Measurements from ENCODE around the gene ZMAT5.

Gene ZMAT5

DNA sequence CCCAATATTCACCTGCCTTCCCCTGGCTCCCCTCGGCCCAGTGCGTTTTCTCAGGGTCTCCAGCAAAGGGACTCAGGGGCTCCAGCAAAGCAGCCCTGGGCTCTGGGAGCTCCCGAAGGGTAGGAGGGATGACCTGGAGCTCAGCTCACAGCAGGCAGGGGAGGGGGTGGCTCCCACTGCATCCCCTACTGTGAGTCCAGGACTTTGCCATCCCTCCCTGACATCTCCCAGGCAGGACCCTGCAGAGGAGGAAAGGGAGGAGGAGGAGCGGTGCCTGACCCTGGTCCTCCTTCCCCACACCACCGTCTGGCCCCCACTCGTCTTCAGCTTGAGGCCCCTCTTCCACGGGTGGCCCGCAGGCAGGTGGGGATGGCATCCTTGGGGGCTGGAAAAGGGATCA, 42.0 kb downstream of the ZMAT5 start:
- H3K27ac ChIP-seq (ENCODE audit: low read depth, low read length): no peak overlapping the region
- no peaks in the 10 kb centered on the region for H3K36me3 ChIP-seq (ENCODE audit: insufficient read depth, low read length)
- no peaks in the 10 kb centered on the region for H3K9me3 ChIP-seq (ENCODE audit: low read length)
- H3K4me1 ChIP-seq (ENCODE audit: insufficient read depth, low read length): no peaks in the 10 kb centered on the region
- H3K9ac ChIP-seq (ENCODE audit: low read length): no peak overlapping the region
- H3K4me3 ChIP-seq (ENCODE audit: low read depth in 1 of 2, low read length in 2 of 2): no peak overlapping the region
- peaks cover 0 to 23% of the 10 kb centered on the region in 2 donors for H3K27me3 ChIP-seq (ENCODE audit: control insufficient read depth in 1 of 2, insufficient read depth in 2 of 2, low read length in 2 of 2)

DNA sequence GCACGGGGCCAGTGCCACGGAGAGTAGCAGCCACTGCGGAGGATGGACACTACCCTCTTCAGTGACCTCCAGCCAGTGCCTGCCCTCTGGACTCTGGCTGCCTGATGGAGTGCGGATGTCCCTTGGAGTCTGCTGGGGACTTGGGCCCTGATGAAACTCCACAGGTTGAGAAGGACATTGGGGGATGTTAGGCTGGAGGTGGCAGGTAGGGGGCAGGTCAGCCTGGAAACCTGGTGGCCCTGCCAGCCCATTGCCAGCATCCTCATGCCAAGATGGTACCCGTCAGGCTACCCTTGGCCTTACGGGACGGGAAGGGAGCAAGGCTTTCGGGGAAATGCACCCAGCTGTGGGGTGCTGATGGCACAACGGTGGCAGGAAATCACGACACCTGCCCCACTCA, 43.0 kb downstream of the ZMAT5 start:
- Histone ChIP-seq H3K4me3 (ENCODE audit: low read depth in 1 of 2, low read length in 2 of 2) (no peak overlapping the region), H3K9me3 (ENCODE audit: low read length) (no peaks in the 10 kb centered on the region), H3K27ac (ENCODE audit: low read depth, low read length) (no peak overlapping the region), H3K36me3 (ENCODE audit: insufficient read depth, low read length) (no peaks in the 10 kb centered on the region), H3K9ac (ENCODE audit: low read length) (no peak overlapping the region), H3K27me3 (ENCODE audit: control insufficient read depth in 1 of 2, insufficient read depth in 2 of 2, low read length in 2 of 2) (peaks cover 9 to 32% of the 10 kb centered on the region in 2 donors), H3K4me1 (ENCODE audit: insufficient read depth, low read length) (no peaks in the 10 kb centered on the region)

DNA sequence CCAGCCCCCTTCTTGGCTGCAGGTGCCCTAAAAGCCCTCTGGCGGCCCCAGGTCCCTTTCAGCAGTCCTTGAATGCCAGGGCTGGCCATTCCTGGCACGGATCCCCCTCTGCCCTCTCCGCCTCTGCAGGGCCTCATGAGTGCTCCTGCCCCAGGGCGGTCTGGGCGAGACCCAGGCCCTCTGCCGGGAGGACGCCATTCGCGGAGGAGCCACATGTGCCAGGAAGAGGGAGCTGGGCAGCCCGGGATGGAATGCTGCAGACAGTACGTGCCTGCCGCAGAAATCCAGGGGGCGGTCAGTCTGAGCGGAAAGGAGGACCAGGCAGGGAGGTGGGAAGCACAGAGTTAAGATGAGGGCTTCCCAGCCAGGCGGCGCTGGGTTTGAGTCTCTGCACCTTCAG, 44.2 kb downstream of the ZMAT5 start:
- Histone ChIP-seq H3K27ac (ENCODE audit: low read depth, low read length) (no peak overlapping the region), H3K36me3 (ENCODE audit: insufficient read depth, low read length) (no peaks in the 10 kb centered on the region), H3K9ac (ENCODE audit: low read length) (no peak overlapping the region), H3K9me3 (ENCODE audit: low read length) (no peaks in the 10 kb centered on the region), H3K4me3 (ENCODE audit: low read depth in 1 of 2, low read length in 2 of 2) (no peak overlapping the region), H3K4me1 (ENCODE audit: insufficient read depth, low read length) (no peaks in the 10 kb centered on the region), H3K27me3 (ENCODE audit: control insufficient read depth in 1 of 2, insufficient read depth in 2 of 2, low read length in 2 of 2) (peaks cover 13 to 38% of the 10 kb centered on the region in 2 donors)

DNA sequence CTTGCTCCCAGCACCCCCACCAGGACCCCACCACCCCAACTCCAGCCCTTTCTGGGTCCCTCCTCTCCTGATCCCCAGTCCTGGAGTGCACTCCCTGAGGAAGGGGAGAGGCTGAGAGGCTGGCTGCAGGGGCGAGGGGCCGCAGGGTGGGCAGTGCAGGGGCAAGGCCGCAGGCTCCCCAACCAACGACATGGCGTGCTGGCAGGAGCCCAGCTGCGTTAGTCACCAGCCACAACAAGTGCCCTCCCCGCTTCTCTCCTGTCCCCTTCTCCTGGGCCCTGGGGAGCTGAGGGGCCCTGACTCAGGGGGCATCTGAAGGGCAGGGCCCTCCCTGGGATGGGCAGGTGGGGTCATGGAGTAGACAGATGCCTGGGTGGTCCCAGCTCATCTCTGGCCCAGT, 44.7 kb downstream of the ZMAT5 start:
- Histone ChIP-seq H3K4me1 (ENCODE audit: insufficient read depth, low read length) (no peaks in the 10 kb centered on the region), H3K27ac (ENCODE audit: low read depth, low read length) (no peak overlapping the region), H3K9ac (ENCODE audit: low read length) (no peak overlapping the region), H3K9me3 (ENCODE audit: low read length) (no peaks in the 10 kb centered on the region), H3K36me3 (ENCODE audit: insufficient read depth, low read length) (no peaks in the 10 kb centered on the region), H3K27me3 (ENCODE audit: control insufficient read depth in 1 of 2, insufficient read depth in 2 of 2, low read length in 2 of 2) (peaks cover 13 to 38% of the 10 kb centered on the region in 2 donors), H3K4me3 (ENCODE audit: low read depth in 1 of 2, low read length in 2 of 2) (no peak overlapping the region)

DNA sequence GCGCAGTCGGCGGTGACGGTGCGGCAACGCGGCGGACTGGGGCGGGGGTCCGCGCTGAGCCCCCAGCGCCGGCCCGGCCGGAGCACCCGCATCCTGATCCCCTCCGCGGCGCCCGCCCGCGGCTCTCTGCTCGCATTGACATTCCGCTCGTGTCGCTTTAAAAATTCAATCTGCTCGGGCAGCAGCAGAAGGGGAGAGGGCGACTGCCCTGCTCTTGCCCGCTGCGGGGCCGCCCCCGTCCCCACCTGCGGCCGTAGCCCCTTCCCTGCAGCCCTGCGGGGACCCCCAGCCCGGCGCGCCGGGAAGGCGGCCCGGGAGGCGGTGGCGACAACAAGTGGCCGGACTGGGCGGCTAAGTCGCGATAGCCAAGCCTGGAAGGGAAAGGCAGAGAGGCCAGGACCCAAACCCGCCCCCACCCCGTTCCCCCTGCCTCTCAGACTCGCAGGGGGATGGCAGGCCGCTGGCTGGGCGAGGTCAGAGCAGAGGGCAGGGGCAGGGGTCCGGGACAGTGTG, 45.9 kb downstream of the ZMAT5 start:
- H3K9ac ChIP-seq (ENCODE audit: low read length): no peak overlapping the region
- H3K9me3 ChIP-seq (ENCODE audit: low read length): no peaks in the 10 kb centered on the region
- H3K4me3 ChIP-seq (ENCODE audit: low read depth in 1 of 2, low read length in 2 of 2): no peak overlapping the region

DNA sequence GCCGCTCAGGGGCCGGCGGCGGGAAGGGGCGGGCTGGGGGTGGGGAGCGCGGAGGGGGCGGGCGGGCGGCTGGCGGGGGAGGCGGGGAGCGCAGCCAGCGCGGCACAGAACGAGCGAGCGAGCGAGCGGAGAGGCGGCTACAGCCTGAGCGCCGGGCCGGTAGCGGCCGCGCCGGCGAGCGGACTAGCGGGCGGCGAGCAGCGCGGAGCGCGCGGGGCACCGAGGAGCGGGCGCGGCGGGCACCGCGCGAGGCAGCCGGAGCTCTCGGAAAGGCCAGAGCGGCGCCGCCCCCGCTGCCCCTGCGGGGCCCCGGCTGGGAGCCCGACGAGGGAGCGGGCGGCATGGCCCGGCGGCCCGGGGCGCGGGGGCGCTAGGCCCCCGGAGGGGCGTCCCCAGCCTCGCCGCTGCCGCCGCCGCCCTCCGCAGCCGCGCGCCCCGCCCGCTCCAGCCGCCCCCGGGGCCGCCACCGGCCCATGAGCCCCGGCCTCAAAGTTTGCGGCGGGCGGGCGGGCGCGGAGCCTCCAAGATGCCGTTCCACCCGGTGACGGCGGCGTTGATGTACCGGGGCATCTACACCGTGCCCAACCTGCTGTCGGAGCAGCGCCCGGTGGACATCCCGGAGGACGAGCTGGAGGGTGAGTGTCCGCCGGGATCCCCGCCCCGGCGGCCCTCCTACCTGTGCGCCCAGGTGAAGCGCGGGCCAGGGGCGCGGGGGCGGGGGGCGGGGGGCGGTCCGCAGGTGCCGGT, 46.7 kb downstream of the ZMAT5 start, which contains the start of gene CABP7:
TSS of gene CABP7 (plus strand) at position 105 of the 747 bp plus-strand sequence. CDS start at position 527, 422 bp downstream.
- no peak within 1 kb of the TSS for H3K4me3 ChIP-seq (ENCODE audit: low read depth in 1 of 2, low read length in 2 of 2)
- H3K27ac ChIP-seq (ENCODE audit: low read depth, low read length): no peak within 1 kb of the TSS
- no peaks in the 10 kb centered on the region for H3K4me1 ChIP-seq (ENCODE audit: insufficient read depth, low read length)
- H3K36me3 ChIP-seq (ENCODE audit: insufficient read depth, low read length): no peaks in the 10 kb centered on the region
- H3K9me3 ChIP-seq (ENCODE audit: low read length): no peaks in the 10 kb centered on the region
- H3K27me3 ChIP-seq (ENCODE audit: control insufficient read depth in 1 of 2, insufficient read depth in 2 of 2, low read length in 2 of 2): peaks cover 13 to 46% of the 10 kb centered on the region in 2 donors
- H3K9ac ChIP-seq (ENCODE audit: low read length): no peak within 1 kb of the TSS

More for the DNA sequence above, 45.9 kb downstream of the ZMAT5 start:
- no peaks in the 10 kb centered on the region for H3K36me3 ChIP-seq (ENCODE audit: insufficient read depth, low read length)
- H3K4me1 ChIP-seq (ENCODE audit: insufficient read depth, low read length): no peaks in the 10 kb centered on the region
- H3K27me3 ChIP-seq (ENCODE audit: control insufficient read depth in 1 of 2, insufficient read depth in 2 of 2, low read length in 2 of 2): peaks cover 13 to 40% of the 10 kb centered on the region in 2 donors
- no peak overlapping the region for H3K27ac ChIP-seq (ENCODE audit: low read depth, low read length)

DNA sequence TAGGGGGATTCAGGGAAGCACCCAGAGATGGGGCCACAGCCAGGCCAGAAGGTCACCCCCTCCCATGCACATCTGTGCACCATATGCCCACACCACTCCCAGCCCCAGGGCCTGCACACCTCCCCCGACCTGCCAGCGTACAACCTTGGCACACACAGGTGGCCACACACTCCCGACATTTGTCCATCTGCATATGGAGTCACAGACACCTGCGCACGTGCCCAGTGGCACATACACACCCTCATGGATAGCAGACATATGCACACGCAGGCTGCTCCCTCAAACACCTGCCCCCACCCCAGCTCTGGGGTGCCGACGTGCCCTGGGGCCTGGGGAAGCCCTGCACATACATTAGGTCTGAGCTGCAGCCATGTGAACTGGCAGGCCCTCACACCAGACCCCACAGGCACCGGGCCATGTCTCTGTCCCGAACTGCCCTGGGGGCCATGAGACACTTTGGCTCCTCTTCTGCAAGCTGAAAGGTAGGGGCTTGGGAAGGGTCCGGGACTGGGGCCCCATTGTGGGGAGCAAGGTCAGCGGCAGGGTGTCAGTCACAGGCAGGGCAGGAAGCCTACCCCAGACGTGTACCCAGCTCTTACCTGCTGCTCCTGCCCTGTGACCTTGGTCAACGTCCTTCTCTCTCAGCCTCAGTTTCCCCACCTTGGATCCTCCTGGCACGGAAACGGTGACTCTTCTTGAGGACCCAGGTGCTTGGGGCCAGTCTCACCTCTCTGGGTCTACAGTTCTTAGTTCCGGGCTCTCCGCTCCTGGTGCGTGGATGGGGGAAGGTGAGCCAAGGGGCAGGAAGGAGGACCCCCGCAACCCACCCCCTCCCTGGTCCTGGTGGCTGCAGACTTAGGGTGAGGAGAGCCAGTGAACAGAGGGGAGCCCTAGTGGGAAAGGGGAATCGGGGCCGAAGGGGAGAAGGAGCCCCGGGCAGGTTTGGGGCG, 47.6 kb downstream of the ZMAT5 start:
- Histone ChIP-seq H3K27ac (ENCODE audit: low read depth, low read length) (no peak overlapping the region), H3K4me3 (ENCODE audit: low read depth in 1 of 2, low read length in 2 of 2) (no peak overlapping the region), H3K4me1 (ENCODE audit: insufficient read depth, low read length) (no peaks in the 10 kb centered on the region), H3K9ac (ENCODE audit: low read length) (no peak overlapping the region), H3K36me3 (ENCODE audit: insufficient read depth, low read length) (no peaks in the 10 kb centered on the region), H3K27me3 (ENCODE audit: control insufficient read depth in 1 of 2, insufficient read depth in 2 of 2, low read length in 2 of 2) (peaks cover 13 to 46% of the 10 kb centered on the region in 2 donors), H3K9me3 (ENCODE audit: low read length) (no peaks in the 10 kb centered on the region)

DNA sequence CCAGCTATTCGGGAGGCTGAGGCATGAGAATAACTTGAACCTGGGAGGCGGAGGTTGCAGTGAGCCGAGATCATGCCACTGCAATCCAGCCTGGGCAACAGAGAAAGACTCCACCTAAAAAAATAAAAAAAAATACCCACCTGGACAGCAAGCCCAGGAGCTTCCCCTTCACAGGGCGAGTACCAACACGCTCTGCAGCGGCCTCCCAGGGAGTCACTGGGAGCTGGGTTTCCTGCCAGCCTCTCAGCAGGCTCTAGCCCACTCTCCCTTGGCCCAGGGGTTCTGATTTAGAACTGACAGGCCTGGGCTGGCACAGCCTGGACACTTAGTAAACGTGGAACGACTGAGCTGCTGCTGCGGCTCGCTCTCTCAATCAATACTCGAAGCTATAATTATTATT, 49.0 kb downstream of the ZMAT5 start:
- no peaks in the 10 kb centered on the region for H3K4me1 ChIP-seq (ENCODE audit: insufficient read depth, low read length)
- H3K27me3 ChIP-seq (ENCODE audit: control insufficient read depth in 1 of 2, insufficient read depth in 2 of 2, low read length in 2 of 2): peaks cover 13 to 42% of the 10 kb centered on the region in 2 donors
- no peaks in the 10 kb centered on the region for H3K36me3 ChIP-seq (ENCODE audit: insufficient read depth, low read length)
- no peak overlapping the region for H3K9ac ChIP-seq (ENCODE audit: low read length)
- no peak overlapping the region for H3K27ac ChIP-seq (ENCODE audit: low read depth, low read length)
- no peak overlapping the region for H3K4me3 ChIP-seq (ENCODE audit: low read depth in 1 of 2, low read length in 2 of 2)
- H3K9me3 ChIP-seq (ENCODE audit: low read length): no peaks in the 10 kb centered on the region

DNA sequence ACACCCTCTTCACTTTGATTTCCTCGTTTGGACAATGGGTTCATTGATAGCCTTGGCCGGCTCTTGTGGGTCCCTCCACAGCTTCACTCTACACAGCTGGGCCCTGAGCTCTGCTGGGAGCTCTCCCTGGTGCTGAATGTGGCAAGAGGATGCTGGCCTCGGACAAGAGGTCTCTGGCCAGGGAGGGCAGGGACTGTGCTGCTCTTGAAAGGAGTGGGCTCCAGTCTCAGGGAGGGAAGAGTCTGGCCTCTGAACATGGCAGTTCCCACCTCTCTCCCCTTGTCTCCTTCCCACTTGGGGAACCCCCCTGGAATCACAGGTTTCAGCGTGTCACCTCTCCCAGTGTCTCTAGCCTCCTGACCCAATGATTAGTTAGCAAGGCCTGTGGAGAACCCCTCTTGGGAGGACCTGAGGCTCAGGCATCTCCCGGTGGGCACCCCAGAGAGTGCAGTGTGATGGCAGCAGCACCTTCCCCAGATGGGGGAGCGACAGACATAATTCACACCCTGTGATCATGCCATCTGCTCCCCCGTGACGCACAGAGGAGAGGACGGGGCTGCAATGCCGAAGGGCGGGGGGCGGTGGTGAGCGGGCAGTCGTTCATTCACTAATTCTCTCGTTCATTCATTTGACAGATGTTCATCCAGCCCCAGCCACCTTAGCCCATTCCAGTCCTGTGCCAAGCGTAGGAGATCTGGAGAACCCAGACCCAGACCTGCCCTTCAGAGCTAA, 49.8 kb downstream of the ZMAT5 start:
- H3K4me3 ChIP-seq (ENCODE audit: low read depth in 1 of 2, low read length in 2 of 2): no peak overlapping the region
- no peaks in the 10 kb centered on the region for H3K36me3 ChIP-seq (ENCODE audit: insufficient read depth, low read length)
- H3K9me3 ChIP-seq (ENCODE audit: low read length): no peaks in the 10 kb centered on the region
- no peak overlapping the region for H3K27ac ChIP-seq (ENCODE audit: low read depth, low read length)
- H3K4me1 ChIP-seq (ENCODE audit: insufficient read depth, low read length): no peaks in the 10 kb centered on the region
- no peak overlapping the region for H3K9ac ChIP-seq (ENCODE audit: low read length)
- peaks cover 13 to 36% of the 10 kb centered on the region in 2 donors for H3K27me3 ChIP-seq (ENCODE audit: control insufficient read depth in 1 of 2, insufficient read depth in 2 of 2, low read length in 2 of 2)

DNA sequence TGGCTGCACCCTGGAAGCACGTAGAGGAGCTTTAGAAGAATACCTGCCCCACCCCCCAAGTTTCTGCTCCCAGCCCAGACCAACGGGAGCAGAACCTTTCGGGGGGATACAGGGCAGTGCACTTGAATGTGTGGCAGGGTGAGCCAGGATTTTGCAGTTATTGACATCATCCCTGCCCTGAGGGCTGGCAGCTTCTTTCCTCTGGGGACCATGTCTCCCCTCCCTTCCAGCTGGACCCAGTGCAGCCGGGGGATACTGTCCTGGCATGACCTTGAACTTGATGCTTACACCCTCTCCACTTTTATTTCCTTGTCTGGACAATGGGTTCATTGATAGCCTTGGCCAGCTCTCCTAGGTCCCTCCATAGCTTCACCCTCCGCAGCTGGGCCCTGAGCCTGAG, 51.1 kb downstream of the ZMAT5 start:
- Histone ChIP-seq H3K36me3 (ENCODE audit: insufficient read depth, low read length) (no peaks in the 10 kb centered on the region), H3K4me3 (ENCODE audit: low read depth in 1 of 2, low read length in 2 of 2) (no peak overlapping the region), H3K9me3 (ENCODE audit: low read length) (no peaks in the 10 kb centered on the region), H3K4me1 (ENCODE audit: insufficient read depth, low read length) (no peaks in the 10 kb centered on the region), H3K27ac (ENCODE audit: low read depth, low read length) (no peak overlapping the region), H3K27me3 (ENCODE audit: control insufficient read depth in 1 of 2, insufficient read depth in 2 of 2, low read length in 2 of 2) (peaks cover 13 to 23% of the 10 kb centered on the region in 2 donors), H3K9ac (ENCODE audit: low read length) (no peak overlapping the region)

DNA sequence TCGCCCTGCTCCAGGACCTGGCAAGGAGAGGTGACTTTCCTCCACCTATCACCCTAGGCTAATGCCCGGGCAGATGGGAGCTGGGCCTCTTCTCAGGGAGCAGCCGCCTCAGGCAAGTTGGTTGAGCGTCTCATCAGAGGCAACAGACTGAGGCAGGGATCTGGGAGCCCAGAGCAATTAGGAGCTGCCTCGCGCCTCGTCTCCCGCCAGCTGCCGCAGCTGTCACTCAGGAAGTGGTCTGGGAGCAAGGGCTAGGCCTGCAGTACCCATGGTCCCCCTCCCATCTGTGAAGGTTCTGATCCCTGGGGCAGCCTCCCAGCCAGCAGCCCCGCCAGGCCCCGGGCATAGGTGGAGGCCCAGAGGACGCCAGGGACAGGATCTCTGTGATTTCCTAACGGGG, 51.6 kb downstream of the ZMAT5 start:
- peaks cover 13 to 23% of the 10 kb centered on the region in 2 donors for H3K27me3 ChIP-seq (ENCODE audit: control insufficient read depth in 1 of 2, insufficient read depth in 2 of 2, low read length in 2 of 2)

More for the DNA sequence above, 51.6 kb downstream of the ZMAT5 start:
- no peak overlapping the region for H3K9ac ChIP-seq (ENCODE audit: low read length)
- H3K9me3 ChIP-seq (ENCODE audit: low read length): no peaks in the 10 kb centered on the region
- no peak overlapping the region for H3K4me3 ChIP-seq (ENCODE audit: low read depth in 1 of 2, low read length in 2 of 2)
- H3K4me1 ChIP-seq (ENCODE audit: insufficient read depth, low read length): no peaks in the 10 kb centered on the region
- no peaks in the 10 kb centered on the region for H3K36me3 ChIP-seq (ENCODE audit: insufficient read depth, low read length)
- no peak overlapping the region for H3K27ac ChIP-seq (ENCODE audit: low read depth, low read length)

Data from muscle layer of colon (tissue), 2 donors.